ENCODE measurements around the gene KIRREL3. TPM values are rescaled to one million over a fixed set of nuclear protein-coding genes. Genes with fewer than 3 reads are reported as not detected.

Gene KIRREL3
- polyA plus RNA-seq, 1 experiment: 2.3 TPM

- CTCF ChIA-PET: interaction anchor here (1.4 to 3.3 kb wide), 7 partner anchors 8 to 914 kb away, joined by 3 to 25 read pairs (median 8); no protein-coding TSS in a partner anchor
- no peak for DNase-seq (ENCODE audit: low read depth, low spot score)
- peak overlapping the region; percentile 21 for H3K27ac ChIP-seq (ENCODE audit: low read depth, low read length)
- no peaks in the 10 kb centered on the region for H3K27me3 ChIP-seq (ENCODE audit: control insufficient read depth, insufficient read depth, low read length)
- no peaks in the 10 kb centered on the region; the same call in 1 of the 2 replicates for H3K9me3 ChIP-seq (ENCODE audit: control insufficient read depth, insufficient read depth, low read length)
- TF ChIP-seq CTCF (IDR thresholded peaks at IDR 0.05; ENCODE audit: low read depth, low read length): no peak
- POLR2A ChIA-PET: interaction anchor here (0.8 kb wide), 1 partner anchor 76 kb away, joined by 3 read pairs; the partner anchor contains the start of gene ST3GAL4
- H3K4me3 ChIP-seq (ENCODE audit: low read depth, low read length): no peak overlapping the region
Observed at GRCh38 chr11:126431401-126432064, 569.0 kb downstream of the KIRREL3 start.

- no peak overlapping the region for H3K4me3 ChIP-seq (ENCODE audit: low read depth, low read length)
- peak overlapping the region; percentile 11 for H3K27ac ChIP-seq (ENCODE audit: low read depth, low read length)
- DNase-seq (ENCODE audit: low read depth, low spot score): no peak
- H3K27me3 ChIP-seq (ENCODE audit: control insufficient read depth, insufficient read depth, low read length): no peaks in the 10 kb centered on the region
- ChIA-PET CTCF (interaction anchor here (1.4 to 3.3 kb wide), 5 partner anchors 9 to 121 kb away, joined by 3 to 25 read pairs (median 11); no protein-coding TSS in a partner anchor), POLR2A (interaction anchor here (0.8 to 1.1 kb wide), 2 partner anchors 9 to 75 kb away, joined by 3 read pairs; partner anchors contain the start of gene ST3GAL4)
- no peaks in the 10 kb centered on the region; the same call in 1 of the 2 replicates for H3K9me3 ChIP-seq (ENCODE audit: control insufficient read depth, insufficient read depth, low read length)
- no peak for TF ChIP-seq CTCF (IDR thresholded peaks at IDR 0.05; ENCODE audit: low read depth, low read length)
Observed at GRCh38 chr11:126430581-126431335, 569.8 kb downstream of the KIRREL3 start.

- no peak for TF ChIP-seq CTCF (IDR thresholded peaks at IDR 0.05; ENCODE audit: low read depth, low read length)
- H3K27me3 ChIP-seq (ENCODE audit: control insufficient read depth, insufficient read depth, low read length): no peaks in the 10 kb centered on the region
- ChIA-PET CTCF (interaction anchor here (1.0 to 1.5 kb wide), 3 partner anchors 8 to 116 kb away, joined by 4 to 5 read pairs (median 5); no protein-coding TSS in a partner anchor), POLR2A (no interaction called here)
- no peak overlapping the region for H3K4me3 ChIP-seq (ENCODE audit: low read depth, low read length)
- no peak for DNase-seq (ENCODE audit: low read depth, low spot score)
- no peaks in the 10 kb centered on the region; the same call in 1 of the 2 replicates for H3K9me3 ChIP-seq (ENCODE audit: control insufficient read depth, insufficient read depth, low read length)
- H3K27ac ChIP-seq (ENCODE audit: low read depth, low read length): no peak overlapping the region
Observed at GRCh38 chr11:126426820-126427749, 573.5 kb downstream of the KIRREL3 start.

DNA sequence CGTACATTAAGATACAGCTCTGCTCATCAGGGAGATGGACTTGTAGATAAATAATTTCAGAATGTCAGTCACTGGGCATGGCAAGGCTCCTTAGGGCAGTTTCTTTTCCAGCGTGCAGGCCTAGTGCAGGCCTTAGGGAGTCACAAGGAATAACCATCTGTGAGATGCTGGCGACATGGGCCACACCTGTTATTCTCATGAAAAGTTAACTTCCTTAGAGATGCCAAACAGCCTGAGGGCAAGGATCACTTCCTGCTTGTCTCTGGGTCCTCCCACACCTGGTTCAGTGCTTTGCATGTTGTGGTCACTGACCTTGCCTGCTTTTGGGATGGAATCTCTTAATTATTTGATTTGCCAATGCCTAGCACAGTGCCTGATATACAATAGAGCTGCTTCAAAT, 574.5 kb downstream of the KIRREL3 start:
- no peaks in the 10 kb centered on the region; the same call in 1 of the 2 replicates for H3K9me3 ChIP-seq (ENCODE audit: control insufficient read depth, insufficient read depth, low read length)
- TF ChIP-seq CTCF (IDR thresholded peaks at IDR 0.05; ENCODE audit: low read depth, low read length): no peak
- ChIA-PET CTCF (interaction anchor here (0.5 to 1.5 kb wide), 2 partner anchors 54 to 106 kb away, joined by 3 to 7 read pairs; no protein-coding TSS in a partner anchor), POLR2A (no interaction called here)
- no peaks in the 10 kb centered on the region for H3K27me3 ChIP-seq (ENCODE audit: control insufficient read depth, insufficient read depth, low read length)
- no peak overlapping the region for H3K4me3 ChIP-seq (ENCODE audit: low read depth, low read length)
- no peak for DNase-seq (ENCODE audit: low read depth, low spot score)
- H3K27ac ChIP-seq (ENCODE audit: low read depth, low read length): no peak overlapping the region
